ENCODE results near the gene ARMC8.

ARMC8 gene

GRCh38 chr3:138314751-138315150, 127.7 kb downstream of the ARMC8 start:
- peak in 1 of 2 donors; percentile 69 for DNase-seq
- no peak overlapping the region for H3K27ac ChIP-seq (ENCODE audit: low read depth, low read length)
- no peak overlapping the region for H3K4me2 ChIP-seq (ENCODE audit: low read length)
- no peaks in the 10 kb centered on the region for H3K27me3 ChIP-seq (ENCODE audit: insufficient read depth, low read length)
- no peak overlapping the region for H3K4ac ChIP-seq (ENCODE audit: low read depth, low read length)
- no peak overlapping the region for H2BK120ac ChIP-seq (ENCODE audit: insufficient read depth, low read length, poor library complexity)
- no peak overlapping the region for H3K4me3 ChIP-seq (ENCODE audit: low read depth, low read length)
- no peak overlapping the region for H4K8ac ChIP-seq (ENCODE audit: low read depth, low read length)
- H4K12ac ChIP-seq (ENCODE audit: low read depth, low read length) = no peak overlapping the region
- H2AFZ ChIP-seq (ENCODE audit: insufficient read depth, low read length, poor library complexity) = no peak overlapping the region
- H2BK12ac ChIP-seq (ENCODE audit: low read length) = no peak overlapping the region
- no peaks in the 10 kb centered on the region for H3K79me2 ChIP-seq (ENCODE audit: control insufficient read depth, insufficient read depth, low read length, poor library complexity)
- no peaks in the 10 kb centered on the region for H3K79me1 ChIP-seq (ENCODE audit: low read length)
- H3K36me3 ChIP-seq (ENCODE audit: control insufficient read depth in 1 of 2, insufficient read depth in 2 of 2, low read length in 2 of 2) = no peaks in the 10 kb centered on the region
- no peak overlapping the region for H2AK5ac ChIP-seq (ENCODE audit: low read length)
- no CpG with 5 or more reads among the region's 1 CpG for WGBS (ENCODE audit: extremely low coverage, insufficient coverage, insufficient read length)
- H3K9ac ChIP-seq (ENCODE audit: low read length) = no peak overlapping the region
- H4K91ac ChIP-seq (ENCODE audit: low read depth, low read length) = no peak overlapping the region
- no peaks in the 10 kb centered on the region for H3K4me1 ChIP-seq (ENCODE audit: control insufficient read depth in 1 of 2, insufficient read depth in 2 of 2, low read length in 2 of 2)
- H2BK5ac ChIP-seq (ENCODE audit: low read depth, low read length, poor library complexity) = no peak overlapping the region
- H3K14ac ChIP-seq (ENCODE audit: low read length) = no peak overlapping the region
- H3K9me3 ChIP-seq (ENCODE audit: insufficient read depth, low read depth, low read length) = no peaks in the 10 kb centered on the region
- H3K23ac ChIP-seq (ENCODE audit: low read length) = no peak overlapping the region
- no peak overlapping the region for H3K18ac ChIP-seq (ENCODE audit: low read length)

GRCh38 chr3:138317687-138318086, 130.6 kb downstream of the ARMC8 start:
- H3K9ac ChIP-seq (ENCODE audit: low read length) = no peak overlapping the region
- no peaks in the 10 kb centered on the region for H3K36me3 ChIP-seq (ENCODE audit: control insufficient read depth in 1 of 2, insufficient read depth in 2 of 2, low read length in 2 of 2)
- H4K8ac ChIP-seq (ENCODE audit: low read depth, low read length) = no peak overlapping the region
- H3K9me3 ChIP-seq (ENCODE audit: insufficient read depth, low read depth, low read length) = peaks cover 1% of the 10 kb centered on the region
- no peaks in the 10 kb centered on the region for H3K79me1 ChIP-seq (ENCODE audit: low read length)
- H2BK120ac ChIP-seq (ENCODE audit: insufficient read depth, low read length, poor library complexity) = no peak overlapping the region
- no peaks in the 10 kb centered on the region for H3K79me2 ChIP-seq (ENCODE audit: control insufficient read depth, insufficient read depth, low read length, poor library complexity)
- no peak overlapping the region for H3K14ac ChIP-seq (ENCODE audit: low read length)
- no peak overlapping the region for H3K27ac ChIP-seq (ENCODE audit: low read depth, low read length)
- no peak overlapping the region for H3K23ac ChIP-seq (ENCODE audit: low read length)
- H4K12ac ChIP-seq (ENCODE audit: low read depth, low read length) = no peak overlapping the region
- no peaks in the 10 kb centered on the region for H3K4me1 ChIP-seq (ENCODE audit: control insufficient read depth in 1 of 2, insufficient read depth in 2 of 2, low read length in 2 of 2)
- H2AFZ ChIP-seq (ENCODE audit: insufficient read depth, low read length, poor library complexity) = no peak overlapping the region
- no peaks in the 10 kb centered on the region for H3K27me3 ChIP-seq (ENCODE audit: insufficient read depth, low read length)
- H3K18ac ChIP-seq (ENCODE audit: low read length) = no peak overlapping the region
- DNase-seq = no peak
- no peak overlapping the region for H3K4ac ChIP-seq (ENCODE audit: low read depth, low read length)
- H3K4me2 ChIP-seq (ENCODE audit: low read length) = no peak overlapping the region
- no peak overlapping the region for H2AK5ac ChIP-seq (ENCODE audit: low read length)
- H4K91ac ChIP-seq (ENCODE audit: low read depth, low read length) = no peak overlapping the region
- no peak overlapping the region for H2BK12ac ChIP-seq (ENCODE audit: low read length)
- no CpG with 5 or more reads among the region's 1 CpG for WGBS (ENCODE audit: extremely low coverage, insufficient coverage, insufficient read length)
- no peak overlapping the region for H3K4me3 ChIP-seq (ENCODE audit: low read depth, low read length)
- H2BK5ac ChIP-seq (ENCODE audit: low read depth, low read length, poor library complexity) = no peak overlapping the region

GRCh38 chr3:138323971-138324370, 136.9 kb downstream of the ARMC8 start:
- H3K4me2 ChIP-seq (ENCODE audit: low read length) = no peak overlapping the region

GRCh38 chr3:138325990-138326389, 138.9 kb downstream of the ARMC8 start:
- Histone ChIP-seq H2BK120ac (ENCODE audit: insufficient read depth, low read length, poor library complexity) (no peak overlapping the region), H4K8ac (ENCODE audit: low read depth, low read length) (no peak overlapping the region), H3K4me1 (ENCODE audit: control insufficient read depth in 1 of 2, insufficient read depth in 2 of 2, low read length in 2 of 2) (peaks cover 5 to 7% of the 10 kb centered on the region in 2 experiments), H2BK5ac (ENCODE audit: low read depth, low read length, poor library complexity) (no peak overlapping the region), H3K27ac (ENCODE audit: low read depth, low read length) (no peak overlapping the region), H2BK12ac (ENCODE audit: low read length) (no peak overlapping the region), H3K4ac (ENCODE audit: low read depth, low read length) (no peak overlapping the region), H4K91ac (ENCODE audit: low read depth, low read length) (no peak overlapping the region), H3K9me3 (ENCODE audit: insufficient read depth, low read depth, low read length) (no peaks in the 10 kb centered on the region), H3K36me3 (ENCODE audit: control insufficient read depth in 1 of 2, insufficient read depth in 2 of 2, low read length in 2 of 2) (no peaks in the 10 kb centered on the region), H3K79me2 (ENCODE audit: control insufficient read depth, insufficient read depth, low read length, poor library complexity) (peaks cover 2% of the 10 kb centered on the region), H3K23ac (ENCODE audit: low read length) (no peak overlapping the region), H3K18ac (ENCODE audit: low read length) (no peak overlapping the region), H3K14ac (ENCODE audit: low read length) (no peak overlapping the region), H3K79me1 (ENCODE audit: low read length) (peaks cover 5% of the 10 kb centered on the region), H3K4me2 (ENCODE audit: low read length) (no peak overlapping the region), H2AK5ac (ENCODE audit: low read length) (no peak overlapping the region), H3K4me3 (ENCODE audit: low read depth, low read length) (no peak overlapping the region), H4K12ac (ENCODE audit: low read depth, low read length) (no peak overlapping the region), H2AFZ (ENCODE audit: insufficient read depth, low read length, poor library complexity) (no peak overlapping the region), H3K9ac (ENCODE audit: low read length) (no peak overlapping the region), H3K27me3 (ENCODE audit: insufficient read depth, low read length) (no peaks in the 10 kb centered on the region)
- peak in 1 of 2 donors; percentile 40 for DNase-seq

More at GRCh38 chr3:138323971-138324370, 136.9 kb downstream of the ARMC8 start:
- Histone ChIP-seq H3K14ac (ENCODE audit: low read length) (no peak overlapping the region), H3K18ac (ENCODE audit: low read length) (no peak overlapping the region), H3K4ac (ENCODE audit: low read depth, low read length) (no peak overlapping the region), H2BK5ac (ENCODE audit: low read depth, low read length, poor library complexity) (no peak overlapping the region), H3K36me3 (ENCODE audit: control insufficient read depth in 1 of 2, insufficient read depth in 2 of 2, low read length in 2 of 2) (no peaks in the 10 kb centered on the region), H2AK5ac (ENCODE audit: low read length) (no peak overlapping the region), H4K12ac (ENCODE audit: low read depth, low read length) (no peak overlapping the region), H3K9me3 (ENCODE audit: insufficient read depth, low read depth, low read length) (peaks cover 1% of the 10 kb centered on the region), H3K27me3 (ENCODE audit: insufficient read depth, low read length) (no peaks in the 10 kb centered on the region), H4K91ac (ENCODE audit: low read depth, low read length) (no peak overlapping the region), H3K27ac (ENCODE audit: low read depth, low read length) (no peak overlapping the region), H4K8ac (ENCODE audit: low read depth, low read length) (no peak overlapping the region), H3K9ac (ENCODE audit: low read length) (no peak overlapping the region), H2BK120ac (ENCODE audit: insufficient read depth, low read length, poor library complexity) (no peak overlapping the region), H3K23ac (ENCODE audit: low read length) (no peak overlapping the region), H2AFZ (ENCODE audit: insufficient read depth, low read length, poor library complexity) (no peak overlapping the region), H3K79me1 (ENCODE audit: low read length) (no peaks in the 10 kb centered on the region), H2BK12ac (ENCODE audit: low read length) (no peak overlapping the region), H3K79me2 (ENCODE audit: control insufficient read depth, insufficient read depth, low read length, poor library complexity) (no peaks in the 10 kb centered on the region), H3K4me1 (ENCODE audit: control insufficient read depth in 1 of 2, insufficient read depth in 2 of 2, low read length in 2 of 2) (peaks cover 4 to 5% of the 10 kb centered on the region in 2 experiments), H3K4me3 (ENCODE audit: low read depth, low read length) (no peak overlapping the region)
- no CpG with 5 or more reads among the region's 4 CpGs for WGBS (ENCODE audit: extremely low coverage, insufficient coverage, insufficient read length)
- no peak for DNase-seq

All from trophoblast cell (in vitro differentiated cells and primary cell).